OCI-LY7 (cell line): ENCODE results near the gene PDZD2. TPM values are rescaled to one million over a fixed set of nuclear protein-coding genes. Genes with fewer than 3 reads are reported as not detected.

Experiments
- BruUV-seq: library from RNA; stranded (reverse); fragments of 400-500 nt; replicated peaks from 2 replicates; lab custom pipeline; 2021; lab: Mats Ljungman, UMichigan
- CTCF ChIA-PET: fragments of 300-600 bp; sonication (Branson Sonifier 250); formaldehyde crosslinking; loops from one replicate; lab custom pipeline; 2022; ENCODE audit warnings: antibody characterized with exemption; ENCODE audit not compliant: unreplicated experiment; lab: Charles Lee
- POLR2A ChIA-PET: fragments of 300-600 bp; sonication (Branson Sonifier 250); formaldehyde crosslinking; loops from one replicate; lab custom pipeline; 2022; ENCODE audit warnings: antibody characterized with exemption; lab: Charles Lee
- DNase-seq: peaks from one replicate; pipeline ENCODE4 v3.0.0-alpha.2; 2015; ENCODE audit warnings: low spot score
- H2AFZ ChIP-seq: fragments of 200-600 bp; sonication (generic), shearing (Covaris generic); 2 replicates; pipeline ENCODE4 v1.6.1; 2014; ENCODE audit warnings: mild to moderate bottlenecking, antibody characterized with exemption, low read length, moderate library complexity
- H3K27ac ChIP-seq: fragments of 200-600 bp; sonication (generic); 2 replicates; pipeline ENCODE4 v1.5.1; 2014; ENCODE audit warnings: mixed run types, low read depth, mild to moderate bottlenecking, moderate library complexity, low read length, inconsistent platforms; ENCODE audit not compliant: poor library complexity, severe bottlenecking
- H3K36me3 ChIP-seq: fragments of 200-600 bp; sonication (generic); 2 replicates; pipeline ENCODE4 v1.6.1; 2014; ENCODE audit warnings: mild to moderate bottlenecking, antibody characterized with exemption, low read length, moderate library complexity, mixed read lengths; ENCODE audit not compliant: insufficient read depth
- H3K4me1 ChIP-seq: fragments of 200-600 bp; sonication (generic); 2 replicates; pipeline ENCODE4 v1.5.1; 2014; ENCODE audit warnings: mild to moderate bottlenecking, low read length; ENCODE audit not compliant: insufficient read depth, poor library complexity, severe bottlenecking
- H3K4me2 ChIP-seq: fragments of 200-600 bp; sonication (generic); 2 replicates; pipeline ENCODE4 v1.6.1; 2014; ENCODE audit warnings: mild to moderate bottlenecking, low read length
- H3K4me3 ChIP-seq: fragments of 200-600 bp; sonication (generic); 2 replicates; pipeline ENCODE4 v1.5.1; 2014; ENCODE audit warnings: mild to moderate bottlenecking, low read depth, low read length; ENCODE audit not compliant: poor library complexity, severe bottlenecking
- H3K79me2 ChIP-seq: fragments of 200-600 bp; sonication (generic); 2 replicates; pipeline ENCODE4 v1.6.1; 2016; ENCODE audit warnings: low read depth, mild to moderate bottlenecking, low read length, moderate library complexity, mixed read lengths; ENCODE audit not compliant: insufficient read depth
- H3K9me2 ChIP-seq: fragments of 200-600 bp; sonication (generic); 2 replicates; pipeline ENCODE4 v1.6.1; 2016; ENCODE audit warnings: mild to moderate bottlenecking, low read length, mixed read lengths; ENCODE audit not compliant: insufficient read depth
- H3K9me3 ChIP-seq: fragments of 200-600 bp; sonication (generic); 2 replicates; pipeline ENCODE4 v1.6.1; 2014; ENCODE audit warnings: mild to moderate bottlenecking, mixed run types, low read length, mixed read lengths
- H4K20me1 ChIP-seq: fragments of 200-600 bp; sonication (generic); 2 replicates; pipeline ENCODE4 v1.6.1; 2014; ENCODE audit warnings: mild to moderate bottlenecking, antibody characterized with exemption, low read length, moderate library complexity, mixed read lengths; ENCODE audit not compliant: insufficient read depth
- CTCF ChIP-seq: fragments of 200-600 bp; sonication (generic); conservative IDR thresholded peaks from 2 replicates; pipeline ENCODE4 v1.5.1; 2014; ENCODE audit warnings: mild to moderate bottlenecking, antibody characterized with exemption, low read length, moderate library complexity, mixed read lengths
- EZH2phosphoT487 ChIP-seq: fragments of 200-600 bp; sonication (generic); IDR thresholded peaks from 2 replicates; pipeline ENCODE4 v1.6.1; 2018; ENCODE audit warnings: low read depth, borderline replicate concordance, mild to moderate bottlenecking, mixed run types, antibody characterized with exemption, low read length, moderate library complexity, mixed read lengths
- intact Hi-C: fragments of 100-400 bp; cut with micrococcal nuclease; formaldehyde crosslinking; loops from one replicate; pipeline ENCODE4 v1.10.0; 2022; ENCODE audit not compliant: unreplicated experiment
- total RNA-seq, 2 experiments: library from RNA; depleted of rRNA in 1 of 2; stranded (reverse); fragments of >200 nt in 1 of 2; shearing (Covaris generic) in 1 of 2; gene quantifications; 2 replicates each; pipeline ENCODE4 v1.2.3, GENCODE V29; 2014 to 2022

Gene PDZD2
- total RNA-seq, 2 experiments from 2014 or later, result 8.6 to 10.6 TPM

- BruUV-seq, result no TSS peak
- intact Hi-C loops, result no loop called here
- Histone ChIP-seq H3K4me1 (no peaks in the 10 kb centered on the region), H4K20me1 (no peaks in the 10 kb centered on the region), H3K9me3 (no peaks in the 10 kb centered on the region), H2AFZ (no peak overlapping the region), H3K79me2 (no peaks in the 10 kb centered on the region), H3K27ac (no peak overlapping the region), H3K4me2 (no peak overlapping the region), H3K36me3 (no peaks in the 10 kb centered on the region), H3K4me3 (no peak overlapping the region), H3K9me2 (no peaks in the 10 kb centered on the region)
- ChIA-PET CTCF (interaction anchor here (1.6 kb wide), 1 partner anchor 10 kb away, joined by 3 read pairs; no protein-coding TSS in a partner anchor), POLR2A (no interaction called here)
- no peak for DNase-seq
- TF ChIP-seq CTCF, result no peak
- no peak for TF ChIP-seq EZH2phosphoT487
These were observed 9.4 kb downstream of the PDZD2 start for GRCh38 chr5:31648326-31648725.

- intact Hi-C loops, result no loop called here
- TF ChIP-seq EZH2phosphoT487 (no peak), CTCF (no peak)
- no peak for DNase-seq
- Histone ChIP-seq H3K4me1 (no peaks in the 10 kb centered on the region), H3K27ac (no peak overlapping the region), H4K20me1 (no peaks in the 10 kb centered on the region), H3K9me3 (no peaks in the 10 kb centered on the region), H2AFZ (no peak overlapping the region), H3K9me2 (no peaks in the 10 kb centered on the region), H3K79me2 (no peaks in the 10 kb centered on the region), H3K36me3 (no peaks in the 10 kb centered on the region), H3K4me3 (no peak overlapping the region), H3K4me2 (no peak overlapping the region)
- no TSS peak for BruUV-seq
- ChIA-PET POLR2A (no interaction called here), CTCF (no interaction called here)
These were observed 12.3 kb downstream of the PDZD2 start for GRCh38 chr5:31651241-31651640.

- no TSS peak for BruUV-seq
- Histone ChIP-seq H3K4me3 (no peak overlapping the region), H3K4me1 (no peaks in the 10 kb centered on the region), H3K79me2 (no peaks in the 10 kb centered on the region), H3K36me3 (no peaks in the 10 kb centered on the region), H3K9me3 (no peaks in the 10 kb centered on the region), H3K4me2 (no peak overlapping the region), H2AFZ (no peak overlapping the region), H3K9me2 (no peaks in the 10 kb centered on the region), H3K27ac (no peak overlapping the region), H4K20me1 (no peaks in the 10 kb centered on the region)
- intact Hi-C loops, result no loop called here
- DNase-seq, result no peak
- CTCF ChIA-PET, result no interaction called here
- POLR2A ChIA-PET, result no interaction called here
- TF ChIP-seq EZH2phosphoT487, result no peak
- no peak for TF ChIP-seq CTCF
These were observed 16.6 kb downstream of the PDZD2 start for GRCh38 chr5:31655491-31655890.
